Glomerular endothelial cell (primary cell): ENCODE data around the gene OPN4. TPM values are rescaled to one million over a fixed set of nuclear protein-coding genes. Genes with fewer than 3 reads are reported as not detected.

Experiments used
- DNase-seq: peaks from one replicate; pipeline ENCODE4 v3.0.0-alpha.2; 2011; ENCODE audit warnings: low read depth, low spot score; ENCODE audit errors: extremely low read depth
- total RNA-seq: library from RNA; depleted of rRNA; stranded (reverse); fragments of >200 nt; gene quantifications from 2 replicates; pipeline ENCODE4 v1.2.3, GENCODE V29; 2015

Gene OPN4
- total RNA-seq, 1 donor from 2014 or later = not detected

- no peak for DNase-seq
These were observed 60.9 kb downstream of the OPN4 start for GRCh38 chr10:86715156-86715795.

GRCh38 chr10:86715836-86716235 is 61.5 kb downstream of the OPN4 start:
- no peak for DNase-seq

Other genes starting within 250 kb of the OPN4 start
- 22.2 and 29.1 TPM in 2 replicates for gene WAPL, start 132.8 kb upstream of the OPN4 start, total RNA-seq
- gene LDB3, start 14.0 kb downstream of the OPN4 start, total RNA-seq = not detected in 2 replicates
- 2.8 and 5.6 TPM in 2 replicates for gene BMPR1A, start 102.1 kb downstream of the OPN4 start, total RNA-seq